Activated CD8-positive, alpha-beta T cell treated with anti-CD3 and anti-CD28 coated beads for 36 hours (primary cell): ENCODE data around the gene EGFR. TPM values are rescaled to one million over a fixed set of nuclear protein-coding genes. Genes with fewer than 3 reads are reported as not detected.

Experiments
- ATAC-seq: fragments of 200-7000 bp; cut with Tn5 transposase; one replicate; pipeline ENCODE4 v1.10.0; 2021; ENCODE audit warnings: mild to moderate bottlenecking, moderate library complexity
- CTCF ChIA-PET: fragments of 350-600 bp; sonication (Branson Sonifier 250); formaldehyde crosslinking; loops from one replicate; lab custom pipeline; 2021; ENCODE audit warnings: antibody characterized with exemption; lab: Charles Lee
- POLR2A ChIA-PET: fragments of 350-600 bp; sonication (Branson Sonifier 250); formaldehyde crosslinking; loops from one replicate; lab custom pipeline; 2021; ENCODE audit warnings: antibody characterized with exemption; lab: Charles Lee
- DNase-seq: peaks from one replicate; pipeline ENCODE4 v3.0.0-alpha.2; 2020
- H3K27ac Mint-ChIP-seq: one replicate; pipeline ENCODE4 v1.8.0; 2021; ENCODE audit warnings: mild to moderate bottlenecking, mixed read lengths
- H3K27me3 Mint-ChIP-seq: one replicate; pipeline ENCODE4 v1.8.0; 2021; ENCODE audit warnings: mixed read lengths
- H3K36me3 Mint-ChIP-seq: one replicate; pipeline ENCODE4 v1.8.0; 2021; ENCODE audit warnings: low read depth, mixed read lengths
- H3K4me1 Mint-ChIP-seq: one replicate; pipeline ENCODE4 v1.8.0; 2021; ENCODE audit warnings: low read depth, mixed read lengths
- H3K4me3 Mint-ChIP-seq: one replicate; pipeline ENCODE4 v1.8.0; 2021; ENCODE audit warnings: mild to moderate bottlenecking, moderate library complexity, mixed read lengths
- H3K9me3 Mint-ChIP-seq: one replicate; pipeline ENCODE4 v1.8.0; 2021; ENCODE audit warnings: mixed read lengths
- intact Hi-C: fragments of 100-400 bp; cut with micrococcal nuclease; formaldehyde crosslinking; loops from one replicate; pipeline ENCODE4 v1.10.0; 2022
- total RNA-seq, 2 experiments: library from RNA; stranded (reverse); gene quantifications; one replicate each; pipeline ENCODE4 v1.2.3, GENCODE V29; 2021
- TF ChIP-seq, protein P1 (sequence below): fragments of 200-600 bp; IDR thresholded peaks from one replicate; pipeline ENCODE4 v1.8.0; 2022; ENCODE audit warnings: antibody characterized with exemption, mild to moderate bottlenecking

The EGFR gene
- total RNA-seq, 2 experiments from 2014 or later: not detected

DNA sequence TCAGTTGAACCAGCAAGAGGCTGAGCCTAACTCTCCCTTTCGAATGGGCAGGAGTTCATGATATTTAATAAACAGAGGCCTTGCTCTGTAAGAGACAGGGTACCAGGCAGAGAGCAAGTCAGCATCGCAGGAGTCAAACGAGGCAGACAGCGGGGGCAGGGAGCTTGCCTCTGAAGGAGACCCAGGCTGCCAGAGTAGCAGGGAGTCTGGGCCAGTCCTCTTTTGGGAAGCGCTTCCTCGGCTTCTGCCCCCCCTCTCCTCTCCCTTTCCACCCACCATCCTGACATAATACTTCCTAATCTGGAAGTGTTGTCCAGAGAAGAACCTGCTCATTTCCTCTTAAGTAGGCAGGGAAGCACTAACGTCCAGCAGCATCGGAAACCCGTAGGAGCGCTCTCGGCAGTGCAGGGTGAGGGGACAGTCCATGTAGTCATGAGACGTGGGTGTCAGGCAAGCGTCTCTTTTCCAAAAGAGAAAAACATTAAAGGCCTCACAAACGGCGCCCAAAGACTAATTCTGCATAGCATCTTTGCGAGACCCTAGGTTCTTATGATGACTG is 171.1 kb downstream of the EGFR start:
- no peak for ATAC-seq
- POLR2A ChIA-PET: no interaction called here
- TF ChIP-seq, protein P1, sequence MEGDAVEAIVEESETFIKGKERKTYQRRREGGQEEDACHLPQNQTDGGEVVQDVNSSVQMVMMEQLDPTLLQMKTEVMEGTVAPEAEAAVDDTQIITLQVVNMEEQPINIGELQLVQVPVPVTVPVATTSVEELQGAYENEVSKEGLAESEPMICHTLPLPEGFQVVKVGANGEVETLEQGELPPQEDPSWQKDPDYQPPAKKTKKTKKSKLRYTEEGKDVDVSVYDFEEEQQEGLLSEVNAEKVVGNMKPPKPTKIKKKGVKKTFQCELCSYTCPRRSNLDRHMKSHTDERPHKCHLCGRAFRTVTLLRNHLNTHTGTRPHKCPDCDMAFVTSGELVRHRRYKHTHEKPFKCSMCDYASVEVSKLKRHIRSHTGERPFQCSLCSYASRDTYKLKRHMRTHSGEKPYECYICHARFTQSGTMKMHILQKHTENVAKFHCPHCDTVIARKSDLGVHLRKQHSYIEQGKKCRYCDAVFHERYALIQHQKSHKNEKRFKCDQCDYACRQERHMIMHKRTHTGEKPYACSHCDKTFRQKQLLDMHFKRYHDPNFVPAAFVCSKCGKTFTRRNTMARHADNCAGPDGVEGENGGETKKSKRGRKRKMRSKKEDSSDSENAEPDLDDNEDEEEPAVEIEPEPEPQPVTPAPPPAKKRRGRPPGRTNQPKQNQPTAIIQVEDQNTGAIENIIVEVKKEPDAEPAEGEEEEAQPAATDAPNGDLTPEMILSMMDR: no peak

DNA sequence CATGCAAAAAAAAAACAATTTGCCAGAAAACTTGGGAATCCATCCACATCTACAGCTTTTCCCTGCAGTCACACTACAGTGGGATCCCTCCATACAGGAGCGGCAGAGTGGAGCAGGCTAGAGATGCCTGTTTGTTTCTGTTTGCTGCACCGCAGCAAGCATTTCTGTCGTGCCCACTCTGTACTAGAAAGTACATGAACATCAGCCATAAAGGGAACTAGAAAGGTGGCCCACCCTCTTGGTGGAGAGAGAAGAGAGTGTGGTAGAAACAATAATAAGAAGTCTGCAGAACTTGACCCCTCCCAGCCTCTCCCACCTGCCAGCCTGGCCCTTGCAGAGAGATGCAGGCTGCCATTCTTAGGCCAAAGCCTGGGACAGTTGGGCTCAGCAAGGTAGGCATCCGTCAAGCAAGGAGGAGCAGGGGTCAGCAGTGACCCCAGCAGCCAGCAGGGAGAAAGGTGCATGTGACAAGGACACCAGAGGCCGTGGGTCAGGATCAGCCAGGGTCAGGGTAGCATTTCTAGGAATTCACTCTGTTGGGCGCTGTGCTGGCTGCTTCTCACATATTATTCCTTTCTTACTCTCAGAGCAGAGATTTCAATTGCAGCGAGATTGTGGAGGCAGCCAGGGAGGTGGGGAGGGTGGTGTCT is 171.8 kb downstream of the EGFR start:
- TF ChIP-seq, protein P1: no peak
- Mint-ChIP-seq H3K4me1 (no peaks in the 10 kb centered on the region), H3K4me3 (no peak overlapping the region), H3K27me3 (peaks cover 10% of the 10 kb centered on the region), H3K27ac (no peak overlapping the region), H3K36me3 (no peaks in the 10 kb centered on the region), H3K9me3 (no peaks in the 10 kb centered on the region)
- intact Hi-C loops: no loop called here
- ChIA-PET POLR2A (no interaction called here), CTCF (no interaction called here)
- DNase-seq (no peak), ATAC-seq (no peak)

More for the DNA sequence above, 171.1 kb downstream of the EGFR start:
- H3K4me3 Mint-ChIP-seq: no peak overlapping the region
- CTCF ChIA-PET: no interaction called here
- no peak for DNase-seq
- H3K27me3 Mint-ChIP-seq: peaks cover 10% of the 10 kb centered on the region
- H3K36me3 Mint-ChIP-seq: no peaks in the 10 kb centered on the region
- H3K9me3 Mint-ChIP-seq: no peaks in the 10 kb centered on the region
- intact Hi-C loops: no loop called here
- no peaks in the 10 kb centered on the region for H3K4me1 Mint-ChIP-seq
- no peak overlapping the region for H3K27ac Mint-ChIP-seq

DNA sequence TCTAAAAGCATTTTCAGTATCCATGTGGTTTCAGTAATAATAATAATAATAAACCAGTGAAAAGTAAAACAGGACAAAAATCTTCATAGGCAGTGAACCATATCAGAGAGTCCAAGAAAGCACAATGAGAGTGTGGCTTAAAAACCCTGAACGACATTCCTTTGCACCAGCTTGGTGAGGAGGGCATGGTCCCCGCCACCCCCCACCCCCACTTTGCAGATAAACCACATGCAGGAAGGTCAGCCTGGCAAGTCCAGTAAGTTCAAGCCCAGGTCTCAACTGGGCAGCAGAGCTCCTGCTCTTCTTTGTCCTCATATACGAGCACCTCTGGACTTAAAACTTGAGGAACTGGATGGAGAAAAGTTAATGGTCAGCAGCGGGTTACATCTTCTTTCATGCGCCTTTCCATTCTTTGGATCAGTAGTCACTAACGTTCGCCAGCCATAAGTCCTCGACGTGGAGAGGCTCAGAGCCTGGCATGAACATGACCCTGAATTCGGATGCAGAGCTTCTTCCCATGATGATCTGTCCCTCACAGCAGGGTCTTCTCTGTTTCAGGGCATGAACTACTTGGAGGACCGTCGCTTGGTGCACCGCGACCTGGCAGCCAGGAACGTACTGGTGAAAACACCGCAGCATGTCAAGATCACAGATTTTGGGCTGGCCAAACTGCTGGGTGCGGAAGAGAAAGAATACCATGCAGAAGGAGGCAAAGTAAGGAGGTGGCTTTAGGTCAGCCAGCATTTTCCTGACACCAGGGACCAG is 172.5 kb downstream of the EGFR start:
- Mint-ChIP-seq H3K27me3 (peaks cover 12% of the 10 kb centered on the region), H3K36me3 (no peaks in the 10 kb centered on the region), H3K4me1 (no peaks in the 10 kb centered on the region), H3K4me3 (no peak overlapping the region), H3K9me3 (no peaks in the 10 kb centered on the region), H3K27ac (no peak overlapping the region)
- ChIA-PET POLR2A (no interaction called here), CTCF (interaction anchor here (1.7 kb wide), 1 partner anchor 64 kb away, joined by 4 read pairs; no protein-coding TSS in a partner anchor)
- DNase-seq (no peak), ATAC-seq (no peak)
- intact Hi-C loops: no loop called here
- TF ChIP-seq, protein P1: no peak

DNA sequence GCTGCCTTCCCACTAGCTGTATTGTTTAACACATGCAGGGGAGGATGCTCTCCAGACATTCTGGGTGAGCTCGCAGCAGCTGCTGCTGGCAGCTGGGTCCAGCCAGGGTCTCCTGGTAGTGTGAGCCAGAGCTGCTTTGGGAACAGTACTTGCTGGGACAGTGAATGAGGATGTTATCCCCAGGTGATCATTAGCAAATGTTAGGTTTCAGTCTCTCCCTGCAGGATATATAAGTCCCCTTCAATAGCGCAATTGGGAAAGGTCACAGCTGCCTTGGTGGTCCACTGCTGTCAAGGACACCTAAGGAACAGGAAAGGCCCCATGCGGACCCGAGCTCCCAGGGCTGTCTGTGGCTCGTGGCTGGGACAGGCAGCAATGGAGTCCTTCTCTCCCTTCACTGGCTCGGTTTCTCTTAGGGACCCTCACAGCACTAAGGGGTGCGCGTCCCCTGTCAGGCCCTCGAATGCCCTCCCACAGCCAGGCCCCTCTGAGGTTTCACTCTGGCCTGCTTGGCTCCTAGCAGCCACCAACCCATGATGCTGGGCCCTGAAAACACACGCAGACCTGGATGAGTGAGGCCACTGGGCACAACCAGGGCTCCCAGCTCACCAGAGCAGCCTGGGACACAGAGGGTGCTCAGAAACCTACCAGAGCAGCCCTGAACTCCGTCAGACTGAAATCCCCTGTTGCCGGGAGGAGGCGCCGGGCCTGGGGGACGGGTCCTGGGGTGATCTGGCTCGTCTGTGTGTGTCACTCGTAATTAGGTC is 173.3 kb downstream of the EGFR start:
- ChIA-PET CTCF (interaction anchor here (1.7 kb wide), 1 partner anchor 63 kb away, joined by 4 read pairs; no protein-coding TSS in a partner anchor), POLR2A (no interaction called here)
- H3K9me3 Mint-ChIP-seq: no peaks in the 10 kb centered on the region
- H3K36me3 Mint-ChIP-seq: no peaks in the 10 kb centered on the region
- DNase-seq (no peak), ATAC-seq (no peak)
- H3K27ac Mint-ChIP-seq: no peak overlapping the region
- intact Hi-C loops: no loop called here
- TF ChIP-seq, protein P1: no peak
- no peaks in the 10 kb centered on the region for H3K4me1 Mint-ChIP-seq
- H3K4me3 Mint-ChIP-seq: no peak overlapping the region
- peaks cover 6% of the 10 kb centered on the region for H3K27me3 Mint-ChIP-seq
